Keratinocyte (primary cell): ENCODE measurements around the gene ATXN10. TPM values are rescaled to one million over a fixed set of nuclear protein-coding genes. Genes with fewer than 3 reads are reported as not detected.

Experiments used
- DNase-seq: peaks from one replicate; pipeline ENCODE4 v3.0.0-alpha.2; 2011; ENCODE audit warnings: low read depth, missing footprints, low spot score
- FAIRE-seq: peaks from 2 replicates; lab custom pipeline; 2011; peaks lifted over from hg19 to GRCh38; lab: Jason Lieb, UNC
- H2AFZ ChIP-seq: 2 replicates; pipeline ENCODE4 v1.6.0; 2012; ENCODE audit warnings: low read length, control low read depth, inconsistent platforms; ENCODE audit not compliant: control insufficient read depth
- H3K27ac ChIP-seq: 2 replicates; pipeline ENCODE4 v1.5.1; 2011; ENCODE audit warnings: low read length; ENCODE audit not compliant: control insufficient read depth, insufficient read depth
- H3K27me3 ChIP-seq: 3 replicates; pipeline ENCODE4 v1.6.0; 2011; ENCODE audit warnings: low read length; ENCODE audit not compliant: control insufficient read depth, insufficient read depth; ENCODE audit errors: extremely low read depth
- H3K36me3 ChIP-seq, 2 experiments: 2 replicates in 1 of 2; 3 replicates in 1 of 2; pipeline ENCODE4 v1.5.1; 2011; ENCODE audit warnings: low read length in 2 of 2, mild to moderate bottlenecking in 1 of 2; ENCODE audit not compliant: control insufficient read depth in 2 of 2, insufficient read depth in 2 of 2; ENCODE audit errors: extremely low read depth in 1 of 2
- H3K4me1 ChIP-seq: 3 replicates; pipeline ENCODE4 v1.5.1; 2011; ENCODE audit warnings: low read length; ENCODE audit not compliant: control insufficient read depth, insufficient read depth; ENCODE audit errors: extremely low read depth
- H3K4me2 ChIP-seq: 3 replicates; pipeline ENCODE4 v1.6.0; 2011; ENCODE audit warnings: low read depth, low read length; ENCODE audit not compliant: control insufficient read depth, insufficient read depth; ENCODE audit errors: extremely low read depth
- H3K4me3 ChIP-seq, 3 experiments: fragments of 200-600 bp in 1 of 3; sonication (generic) in 1 of 3; 2 replicates in 2 of 3; 3 replicates in 1 of 3; pipeline ENCODE4 v1.5.1; 2011 to 2016; ENCODE audit warnings: low read length in 3 of 3, mild to moderate bottlenecking in 3 of 3, control low read depth in 2 of 3, inconsistent platforms in 1 of 3, low read depth in 1 of 3, mixed read lengths in 1 of 3, mixed run types in 1 of 3, moderate library complexity in 1 of 3; ENCODE audit not compliant: control insufficient read depth in 2 of 3, insufficient read depth in 2 of 3; ENCODE audit errors: extremely low read depth in 1 of 3
- H3K79me2 ChIP-seq: 2 replicates; pipeline ENCODE4 v1.6.0; 2012; ENCODE audit warnings: low read length; ENCODE audit not compliant: control insufficient read depth, insufficient read depth
- H3K9ac ChIP-seq: 3 replicates; pipeline ENCODE4 v1.6.0; 2011; ENCODE audit warnings: low read length; ENCODE audit not compliant: control insufficient read depth, insufficient read depth; ENCODE audit errors: extremely low read depth
- H3K9me1 ChIP-seq: 3 replicates; pipeline ENCODE4 v1.6.0; 2011; ENCODE audit warnings: low read length; ENCODE audit not compliant: control insufficient read depth, insufficient read depth; ENCODE audit errors: extremely low read depth
- H3K9me3 ChIP-seq: 2 replicates; pipeline ENCODE4 v1.5.1; 2012; ENCODE audit warnings: low read depth, low read length; ENCODE audit not compliant: control insufficient read depth
- H4K20me1 ChIP-seq: 3 replicates; pipeline ENCODE4 v1.6.0; 2011; ENCODE audit warnings: low read length; ENCODE audit not compliant: control insufficient read depth, insufficient read depth; ENCODE audit errors: extremely low read depth
- CTCF ChIP-seq, 3 experiments: IDR thresholded peaks in 1 of 3; conservative IDR thresholded peaks in 1 of 3; optimal IDR thresholded peaks in 1 of 3; 2 replicates in 2 of 3; 3 replicates in 1 of 3; pipeline versions ENCODE3 to v1.5.1; 2011; ENCODE audit warnings: low read length in 3 of 3, mild to moderate bottlenecking in 3 of 3, moderate library complexity in 2 of 3, control low read depth in 1 of 3, inconsistent platforms in 1 of 3; ENCODE audit not compliant: insufficient read depth in 2 of 3; ENCODE audit errors: extremely low read depth in 1 of 3
- EZH2 ChIP-seq: IDR thresholded peaks from one replicate; pipeline ENCODE4 v1.6.1; 2012; ENCODE audit warnings: inconsistent platforms, mild to moderate bottlenecking, low read length, moderate library complexity
- dilution Hi-C: fragments of 300-500 bp; cut with MboI; formaldehyde crosslinking; loops from one replicate; pipeline ENCODE4 v1.7.0; 2020; ENCODE audit warnings: low sequenced_read_pairs; ENCODE audit not compliant: extremely low pct_ligation_motif_present
- polyA plus RNA-seq, 5 experiments: library from polyadenylated mRNA; depleted of rRNA in 3 of 5; stranded (reverse) in 3 of 5; stranded (forward) in 1 of 5; unstranded in 1 of 5; fragments of >200 nt; gene quantifications; 1 replicate in 1 of 5; 2 replicates in 3 of 5; 3 replicates in 1 of 5; pipeline versions ENCODE4 v1.2.1 to v1.2.3, GENCODE V29; 2011 to 2012; ENCODE audit warnings: missing spikeins in 2 of 5, low read depth in 1 of 5, low replicate concordance in 1 of 5

ATXN10 gene
- polyA plus RNA-seq, 1 donor (not counting 4 experiments of a cell fraction or from before 2014, with no cell fraction given) = 276 TPM

- no peaks in the 10 kb centered on the region for H3K9me1 ChIP-seq
- H3K9me3 ChIP-seq = no peaks in the 10 kb centered on the region
- no peaks in the 10 kb centered on the region for H3K36me3 ChIP-seq
- no peak for DNase-seq
- no peaks in the 10 kb centered on the region for H3K79me2 ChIP-seq
- H3K4me2 ChIP-seq = no peak overlapping the region
- no peak overlapping the region for H3K9ac ChIP-seq
- H3K4me3 ChIP-seq = no peak overlapping the region
- no peak for FAIRE-seq
- no peak overlapping the region for H2AFZ ChIP-seq
- TF ChIP-seq EZH2 (no peak), CTCF (optimal IDR thresholded peaks at IDR 0.05 in 1 of 3, IDR thresholded peaks at IDR 0.05 in 1 of 3, conservative IDR thresholded peaks at IDR 0.05 in 1 of 3; ENCODE audit: extremely low read depth in 1 of 3, insufficient read depth in 2 of 3, low read length in 3 of 3) (no peak)
- H3K27ac ChIP-seq = no peak overlapping the region
- no peaks in the 10 kb centered on the region for H4K20me1 ChIP-seq
- H3K4me1 ChIP-seq = peaks cover 35% of the 10 kb centered on the region
- dilution Hi-C loops = no loop called here
- no peaks in the 10 kb centered on the region for H3K27me3 ChIP-seq
Measured at GRCh38 chr22:45640941-45641621, 30.6 kb upstream of the ATXN10 start.

GRCh38 chr22:45642986-45643385 lies 28.6 kb upstream of the ATXN10 start:
- Histone ChIP-seq H2AFZ (no peak overlapping the region), H3K27me3 (no peaks in the 10 kb centered on the region), H3K36me3 (no peaks in the 10 kb centered on the region), H3K9ac (no peak overlapping the region), H3K4me3 (no peak overlapping the region), H3K9me1 (no peaks in the 10 kb centered on the region), H3K27ac (no peak overlapping the region), H4K20me1 (no peaks in the 10 kb centered on the region), H3K4me2 (no peak overlapping the region), H3K9me3 (no peaks in the 10 kb centered on the region), H3K79me2 (no peaks in the 10 kb centered on the region), H3K4me1 (peaks cover 35% of the 10 kb centered on the region)
- no peak for TF ChIP-seq EZH2
- TF ChIP-seq CTCF (optimal IDR thresholded peaks at IDR 0.05 in 1 of 3, IDR thresholded peaks at IDR 0.05 in 1 of 3, conservative IDR thresholded peaks at IDR 0.05 in 1 of 3; ENCODE audit: extremely low read depth in 1 of 3, insufficient read depth in 2 of 3, low read length in 3 of 3) = no peak
- dilution Hi-C loops = no loop called here
- DNase-seq (no peak), FAIRE-seq (peak; percentile 52)
